ENCODE results near the gene KLC1.

DNA sequence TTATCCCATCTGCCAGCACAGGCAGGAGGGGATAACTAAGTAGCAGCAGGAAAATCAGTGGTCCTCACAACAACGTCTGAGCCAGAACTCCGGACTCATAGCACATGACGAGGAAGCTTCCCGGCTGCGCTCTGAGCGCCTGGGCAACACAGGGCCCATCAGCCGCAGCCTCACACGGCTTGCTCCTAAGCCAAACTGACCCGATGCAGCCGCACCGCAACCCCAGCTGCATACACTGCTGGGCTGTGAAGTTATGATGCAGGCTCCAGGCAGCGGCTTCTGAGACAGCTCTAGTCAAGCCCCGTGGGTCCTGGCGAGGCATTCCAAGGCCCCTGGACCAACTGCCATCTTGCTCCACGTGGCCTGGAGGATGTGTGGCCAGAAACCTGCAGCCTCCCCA lies 114.7 kb downstream of the KLC1 start:
- TF ChIP-seq, protein P1, sequence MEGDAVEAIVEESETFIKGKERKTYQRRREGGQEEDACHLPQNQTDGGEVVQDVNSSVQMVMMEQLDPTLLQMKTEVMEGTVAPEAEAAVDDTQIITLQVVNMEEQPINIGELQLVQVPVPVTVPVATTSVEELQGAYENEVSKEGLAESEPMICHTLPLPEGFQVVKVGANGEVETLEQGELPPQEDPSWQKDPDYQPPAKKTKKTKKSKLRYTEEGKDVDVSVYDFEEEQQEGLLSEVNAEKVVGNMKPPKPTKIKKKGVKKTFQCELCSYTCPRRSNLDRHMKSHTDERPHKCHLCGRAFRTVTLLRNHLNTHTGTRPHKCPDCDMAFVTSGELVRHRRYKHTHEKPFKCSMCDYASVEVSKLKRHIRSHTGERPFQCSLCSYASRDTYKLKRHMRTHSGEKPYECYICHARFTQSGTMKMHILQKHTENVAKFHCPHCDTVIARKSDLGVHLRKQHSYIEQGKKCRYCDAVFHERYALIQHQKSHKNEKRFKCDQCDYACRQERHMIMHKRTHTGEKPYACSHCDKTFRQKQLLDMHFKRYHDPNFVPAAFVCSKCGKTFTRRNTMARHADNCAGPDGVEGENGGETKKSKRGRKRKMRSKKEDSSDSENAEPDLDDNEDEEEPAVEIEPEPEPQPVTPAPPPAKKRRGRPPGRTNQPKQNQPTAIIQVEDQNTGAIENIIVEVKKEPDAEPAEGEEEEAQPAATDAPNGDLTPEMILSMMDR (IDR thresholded peaks at IDR 0.05 in 2 of 3, conservative IDR thresholded peaks at IDR 0.05 in 1 of 3; ENCODE audit: control insufficient read depth in 2 of 3, extremely low read depth in 1 of 3, insufficient read depth in 1 of 3, low read depth in 3 of 3, low read length in 3 of 3), result no peak
- TF ChIP-seq YY1 (IDR thresholded peaks at IDR 0.05; ENCODE audit: low read depth, low read length) (no peak), TCF7 (IDR thresholded peaks at IDR 0.05; ENCODE audit: borderline replicate concordance) (no peak), POLR2A (IDR thresholded peaks at IDR 0.05; ENCODE audit: low read depth, low read length) (no peak), EZH2 (IDR thresholded peaks at IDR 0.05; ENCODE audit: borderline replicate concordance, control insufficient read depth, low read depth, low read length) (no peak), ETV6 (conservative IDR thresholded peaks at IDR 0.05 in 1 of 2, IDR thresholded peaks at IDR 0.05 in 1 of 2; ENCODE audit: borderline replicate concordance in 1 of 2, low read depth in 1 of 2) (no peak), KDM1A (IDR thresholded peaks at IDR 0.05; ENCODE audit: borderline replicate concordance) (no peak)

All from GM12878 (cell line).